HepG2 (cell line): ENCODE data around the gene RUNDC1. TPM values are rescaled to one million over a fixed set of nuclear protein-coding genes. Genes with fewer than 3 reads are reported as not detected.

Source experiments
- ATAC-seq: fragments of 200-7000 bp; cut with Tn5 transposase; 3 replicates; pipeline ENCODE4 v1.9.1; 2020; ENCODE audit warnings: mild to moderate bottlenecking, moderate library complexity
- BruUV-seq: library from RNA; stranded (reverse); fragments of 400-500 nt; replicated peaks from 2 replicates; lab custom pipeline; 2021; lab: Mats Ljungman, UMichigan
- CTCF ChIA-PET: fragments of 300-600 bp; formaldehyde crosslinking; extraction: SDS; loops from one replicate; lab custom pipeline; 2021; ENCODE audit warnings: low total read pairs, inconsistent platforms, low intra/inter-chr PET ratio; lab: Yijun Ruan, JAX
- POLR2A ChIA-PET: fragments of 350-600 bp; sonication (Branson Sonifier 250); formaldehyde crosslinking; loops from one replicate; lab custom pipeline; 2020; ENCODE audit warnings: antibody characterized with exemption, inconsistent platforms; lab: Yijun Ruan, JAX
- DNase-seq: peaks from one replicate; pipeline ENCODE4 v3.0.0-alpha.2; 2015; ENCODE audit warnings: low spot score
- FAIRE-seq: peaks from 3 replicates; lab custom pipeline; 2011; peaks lifted over from hg19 to GRCh38; lab: Jason Lieb, UNC
- H2AFZ ChIP-seq: one replicate; pipeline ENCODE4 v1.6.1; 2011; ENCODE audit warnings: low read length, inconsistent platforms
- H3K27ac ChIP-seq: fragments of 300-600 bp; 3 replicates; pipeline ENCODE4 v1.8.0; 2011; ENCODE audit warnings: mixed run types, mild to moderate bottlenecking, mixed read lengths, low read length, inconsistent platforms; ENCODE audit not compliant: insufficient read depth; ENCODE audit errors: extremely low read length
- H3K27me3 ChIP-seq, 2 experiments: fragments of 200-600 bp in 1 of 2; 2 replicates in 1 of 2; 3 replicates in 1 of 2; pipeline versions ENCODE4 v1.6.0 to v1.8.0; 2011; ENCODE audit warnings: low read length in 2 of 2, mild to moderate bottlenecking in 2 of 2, moderate library complexity in 2 of 2, inconsistent platforms in 1 of 2; ENCODE audit not compliant: insufficient read depth in 2 of 2, control insufficient read depth in 1 of 2
- H3K36me3 ChIP-seq, 2 experiments: fragments of 200-600 bp in 1 of 2; replicated peaks in 1 of 2; 2 replicates in 1 of 2; 3 replicates in 1 of 2; pipeline versions ENCODE4 v1.5.1 to v1.8.0; 2011; ENCODE audit warnings: low read length in 2 of 2, inconsistent platforms in 1 of 2; ENCODE audit not compliant: insufficient read depth in 2 of 2, control insufficient read depth in 1 of 2
- H3K4me1 ChIP-seq: 2 replicates; pipeline ENCODE4 v1.5.1; 2012; ENCODE audit warnings: low read length, inconsistent platforms; ENCODE audit not compliant: insufficient read depth
- H3K4me2 ChIP-seq: 2 replicates; pipeline ENCODE4 v1.6.0; 2011; ENCODE audit warnings: low read depth, low read length, inconsistent platforms
- H3K4me3 ChIP-seq, 3 experiments: fragments of 200-600 bp in 1 of 3; sonication (generic), shearing (Covaris generic) in 1 of 3; replicated peaks in 1 of 3; 2 replicates each; pipeline ENCODE4 v1.5.1; 2011 to 2016; ENCODE audit warnings: low read length in 3 of 3, inconsistent platforms in 2 of 3, low read depth in 2 of 3, mild to moderate bottlenecking in 2 of 3, control low read depth in 1 of 3, mixed read lengths in 1 of 3; ENCODE audit not compliant: insufficient read depth in 1 of 3
- H3K79me2 ChIP-seq: one replicate; pipeline ENCODE4 v1.6.1; 2011; ENCODE audit warnings: low read length, inconsistent platforms; ENCODE audit not compliant: insufficient read depth
- H3K9ac ChIP-seq: 2 replicates; pipeline ENCODE4 v1.6.0; 2011; ENCODE audit warnings: mild to moderate bottlenecking, low read depth, low read length, inconsistent platforms; ENCODE audit not compliant: insufficient read depth
- H3K9me3 ChIP-seq: 2 replicates; pipeline ENCODE4 v1.5.1; 2012; ENCODE audit warnings: mild to moderate bottlenecking, low read length
- H4K20me1 ChIP-seq: 2 replicates; pipeline ENCODE4 v1.6.0; 2011; ENCODE audit warnings: inconsistent platforms, mild to moderate bottlenecking, low read length, moderate library complexity; ENCODE audit not compliant: insufficient read depth
- DDIT3 ChIP-seq: sonication (generic); formaldehyde crosslinking; IDR thresholded peaks from 2 replicates; pipeline ENCODE4 v1.4.0; 2020; ENCODE audit warnings: mild to moderate bottlenecking, missing genetic modification reagents
- ETS1 ChIP-seq: sonication (generic); formaldehyde crosslinking; IDR thresholded peaks from 2 replicates; pipeline ENCODE4 v1.4.0; 2020; ENCODE audit warnings: missing genetic modification reagents
- MED8 ChIP-seq: sonication (generic); formaldehyde crosslinking; IDR thresholded peaks from 2 replicates; pipeline ENCODE4 v1.8.1; 2023; ENCODE audit warnings: mild to moderate bottlenecking, missing genetic modification reagents; ENCODE audit not compliant: insufficient replicate concordance
- SMYD3 ChIP-seq: sonication (generic); formaldehyde crosslinking; IDR thresholded peaks from 2 replicates; pipeline ENCODE4 v1.8.1; 2023; ENCODE audit warnings: mild to moderate bottlenecking, missing genetic modification reagents
- ZNF121 ChIP-seq: sonication (generic); formaldehyde crosslinking; IDR thresholded peaks from 2 replicates; pipeline ENCODE4 v1.5.0; 2020; ENCODE audit warnings: mild to moderate bottlenecking, missing genetic modification reagents
- ZNF260 ChIP-seq: sonication (generic); formaldehyde crosslinking; IDR thresholded peaks from 2 replicates; pipeline ENCODE4 v1.4.0; 2020; ENCODE audit warnings: missing genetic modification reagents, low read depth, mild to moderate bottlenecking, borderline replicate concordance
- ZNF501 ChIP-seq: sonication (generic); formaldehyde crosslinking; IDR thresholded peaks from 2 replicates; pipeline ENCODE4 v1.5.1; 2020; ENCODE audit warnings: mild to moderate bottlenecking, moderate library complexity, missing genetic modification reagents
- ZNF576 ChIP-seq: sonication (generic); formaldehyde crosslinking; IDR thresholded peaks from 2 replicates; pipeline ENCODE4 v1.4.0; 2020; ENCODE audit warnings: mild to moderate bottlenecking, missing genetic modification reagents
- WGBS: methylation state at CpG from one replicate; pipeline ENCODE4 v1.1.6; 2017; ENCODE audit warnings: low lambda C conversion rate; 5-methylcytosine and 5-hydroxymethylcytosine counted together
- in situ Hi-C: cut with HindIII; loops from 2 replicates; pipeline ENCODE4 v1.10.0; 2017; ENCODE audit warnings: low pct_unique_long_range_greater_than_20kb; ENCODE audit not compliant: extremely low pct_ligation_motif_present
- intact Hi-C: fragments of 100-400 bp; cut with micrococcal nuclease; formaldehyde crosslinking; loops from one replicate; pipeline ENCODE4 v1.10.0; 2022; ENCODE audit not compliant: unreplicated experiment
- polyA plus RNA-seq, 8 experiments: library from polyadenylated mRNA; depleted of rRNA in 3 of 8; stranded (reverse) in 7 of 8; unstranded in 1 of 8; fragments of >200 nt; fragmentation: Illumina TruSeq in 4 of 8; extraction: Trizol in 4 of 8; gene quantifications; 2 replicates each; pipeline versions ENCODE4 v1.2.1 to v1.2.3, GENCODE V29; 2011 to 2016; ENCODE audit warnings: low read depth in 4 of 8, missing spikeins in 1 of 8, mixed read lengths in 1 of 8; ENCODE audit not compliant: insufficient read depth in 1 of 8
- total RNA-seq, 5 experiments: library from RNA; depleted of rRNA; stranded (reverse); fragments of >200 nt; fragmentation: Illumina TruSeq; extraction: Trizol; gene quantifications; 2 replicates each; pipeline ENCODE4 v1.2.3, GENCODE V29; 2016; ENCODE audit warnings: low read depth in 1 of 5
- TF ChIP-seq, protein P1 (sequence below): sonication (generic); formaldehyde crosslinking; IDR thresholded peaks from 2 replicates; pipeline ENCODE4 v1.4.0; 2020; ENCODE audit warnings: missing genetic modification reagents
- TF ChIP-seq, protein P2 (sequence below): sonication (generic); formaldehyde crosslinking; IDR thresholded peaks from 2 replicates; pipeline ENCODE4 v1.5.0; 2020; ENCODE audit warnings: mild to moderate bottlenecking, missing genetic modification reagents, moderate library complexity
- TF ChIP-seq, protein P3 (sequence below): sonication (generic); formaldehyde crosslinking; conservative IDR thresholded peaks from 2 replicates; pipeline ENCODE4 v1.8.1; 2023; ENCODE audit warnings: missing genetic modification reagents
- TF ChIP-seq, protein P4 (sequence below): sonication (generic); formaldehyde crosslinking; IDR thresholded peaks from 2 replicates; pipeline ENCODE4 v1.4.0; 2020; ENCODE audit warnings: low read depth, mild to moderate bottlenecking, missing genetic modification reagents

Gene RUNDC1
- total and polyA plus RNA-seq, 2 of the 13 experiments (the other 11 are each of a cell fraction or from before 2014, with no cell fraction given): 10.3 to 11.4 TPM

GRCh38 chr17:43003542-43004172 is 23.3 kb downstream of the RUNDC1 start:
- WGBS: 94% methylated on average over 5 of the region's 5 CpGs
- ChIA-PET CTCF (no interaction called here), POLR2A (interaction anchor here (0.7 to 1.6 kb wide), 2 partner anchors 91 to 123 kb away, joined by 3 to 4 read pairs; no protein-coding TSS in a partner anchor)
- no TSS peak for BruUV-seq
- Histone ChIP-seq H3K79me2 (peaks cover 20% of the 10 kb centered on the region), H4K20me1 (peaks cover 24% of the 10 kb centered on the region), H3K4me1 (peaks cover 79% of the 10 kb centered on the region), H3K9ac (no peak overlapping the region), H3K9me3 (no peaks in the 10 kb centered on the region), H3K36me3 (peaks cover 14 to 33% of the 10 kb centered on the region in 2 experiments), H3K27ac (peak overlapping the region; percentile 25), H3K4me2 (no peak overlapping the region), H3K4me3 (no peak overlapping the region), H3K27me3 (no peaks in the 10 kb centered on the region; a peak in 1 of 5 replicates), H2AFZ (no peak overlapping the region)
- peak; percentile 28 for ATAC-seq
- peak; percentile 63 for DNase-seq
- in situ Hi-C loops: no loop called here
- intact Hi-C loops: no loop called here
- no peak for FAIRE-seq
- TF ChIP-seq ZNF260 (no peak), ETS1 (CRISPR knock-in tag) (no peak), DDIT3 (no peak), ZNF576 (CRISPR knock-in tag) (no peak), MED8 (CRISPR knock-in tag) (no peak), SMYD3 (CRISPR knock-in tag) (no peak), ZNF501 (CRISPR knock-in tag) (0 out of 2 replicates have a peak, but pooled peaks have one; percentile 20), ZNF121 (CRISPR knock-in tag) (no peak)
- TF ChIP-seq, protein P1, sequence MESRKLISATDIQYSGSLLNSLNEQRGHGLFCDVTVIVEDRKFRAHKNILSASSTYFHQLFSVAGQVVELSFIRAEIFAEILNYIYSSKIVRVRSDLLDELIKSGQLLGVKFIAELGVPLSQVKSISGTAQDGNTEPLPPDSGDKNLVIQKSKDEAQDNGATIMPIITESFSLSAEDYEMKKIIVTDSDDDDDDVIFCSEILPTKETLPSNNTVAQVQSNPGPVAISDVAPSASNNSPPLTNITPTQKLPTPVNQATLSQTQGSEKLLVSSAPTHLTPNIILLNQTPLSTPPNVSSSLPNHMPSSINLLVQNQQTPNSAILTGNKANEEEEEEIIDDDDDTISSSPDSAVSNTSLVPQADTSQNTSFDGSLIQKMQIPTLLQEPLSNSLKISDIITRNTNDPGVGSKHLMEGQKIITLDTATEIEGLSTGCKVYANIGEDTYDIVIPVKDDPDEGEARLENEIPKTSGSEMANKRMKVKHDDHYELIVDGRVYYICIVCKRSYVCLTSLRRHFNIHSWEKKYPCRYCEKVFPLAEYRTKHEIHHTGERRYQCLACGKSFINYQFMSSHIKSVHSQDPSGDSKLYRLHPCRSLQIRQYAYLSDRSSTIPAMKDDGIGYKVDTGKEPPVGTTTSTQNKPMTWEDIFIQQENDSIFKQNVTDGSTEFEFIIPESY (CRISPR knock-in tag): peak; percentile 89
- TF ChIP-seq, protein P2, sequence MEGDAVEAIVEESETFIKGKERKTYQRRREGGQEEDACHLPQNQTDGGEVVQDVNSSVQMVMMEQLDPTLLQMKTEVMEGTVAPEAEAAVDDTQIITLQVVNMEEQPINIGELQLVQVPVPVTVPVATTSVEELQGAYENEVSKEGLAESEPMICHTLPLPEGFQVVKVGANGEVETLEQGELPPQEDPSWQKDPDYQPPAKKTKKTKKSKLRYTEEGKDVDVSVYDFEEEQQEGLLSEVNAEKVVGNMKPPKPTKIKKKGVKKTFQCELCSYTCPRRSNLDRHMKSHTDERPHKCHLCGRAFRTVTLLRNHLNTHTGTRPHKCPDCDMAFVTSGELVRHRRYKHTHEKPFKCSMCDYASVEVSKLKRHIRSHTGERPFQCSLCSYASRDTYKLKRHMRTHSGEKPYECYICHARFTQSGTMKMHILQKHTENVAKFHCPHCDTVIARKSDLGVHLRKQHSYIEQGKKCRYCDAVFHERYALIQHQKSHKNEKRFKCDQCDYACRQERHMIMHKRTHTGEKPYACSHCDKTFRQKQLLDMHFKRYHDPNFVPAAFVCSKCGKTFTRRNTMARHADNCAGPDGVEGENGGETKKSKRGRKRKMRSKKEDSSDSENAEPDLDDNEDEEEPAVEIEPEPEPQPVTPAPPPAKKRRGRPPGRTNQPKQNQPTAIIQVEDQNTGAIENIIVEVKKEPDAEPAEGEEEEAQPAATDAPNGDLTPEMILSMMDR (CRISPR knock-in tag): 0 out of 2 replicates have a peak, but pooled peaks have one; percentile 18
- TF ChIP-seq, protein P3, sequence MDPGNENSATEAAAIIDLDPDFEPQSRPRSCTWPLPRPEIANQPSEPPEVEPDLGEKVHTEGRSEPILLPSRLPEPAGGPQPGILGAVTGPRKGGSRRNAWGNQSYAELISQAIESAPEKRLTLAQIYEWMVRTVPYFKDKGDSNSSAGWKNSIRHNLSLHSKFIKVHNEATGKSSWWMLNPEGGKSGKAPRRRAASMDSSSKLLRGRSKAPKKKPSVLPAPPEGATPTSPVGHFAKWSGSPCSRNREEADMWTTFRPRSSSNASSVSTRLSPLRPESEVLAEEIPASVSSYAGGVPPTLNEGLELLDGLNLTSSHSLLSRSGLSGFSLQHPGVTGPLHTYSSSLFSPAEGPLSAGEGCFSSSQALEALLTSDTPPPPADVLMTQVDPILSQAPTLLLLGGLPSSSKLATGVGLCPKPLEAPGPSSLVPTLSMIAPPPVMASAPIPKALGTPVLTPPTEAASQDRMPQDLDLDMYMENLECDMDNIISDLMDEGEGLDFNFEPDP (CRISPR knock-in tag): no peak
- TF ChIP-seq, protein P4, sequence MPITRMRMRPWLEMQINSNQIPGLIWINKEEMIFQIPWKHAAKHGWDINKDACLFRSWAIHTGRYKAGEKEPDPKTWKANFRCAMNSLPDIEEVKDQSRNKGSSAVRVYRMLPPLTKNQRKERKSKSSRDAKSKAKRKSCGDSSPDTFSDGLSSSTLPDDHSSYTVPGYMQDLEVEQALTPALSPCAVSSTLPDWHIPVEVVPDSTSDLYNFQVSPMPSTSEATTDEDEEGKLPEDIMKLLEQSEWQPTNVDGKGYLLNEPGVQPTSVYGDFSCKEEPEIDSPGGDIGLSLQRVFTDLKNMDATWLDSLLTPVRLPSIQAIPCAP (CRISPR knock-in tag): no peak
